Right cardiac atrium (tissue), 5 donors: ENCODE measurements around the gene MPL. TPM values are rescaled to one million over a fixed set of nuclear protein-coding genes. Genes with fewer than 3 reads are reported as not detected.

ENCODE experiments used
- ATAC-seq, 2 donors: fragments of 200-7000 bp; cut with Tn5 transposase; one replicate each; pipeline versions ENCODE4 v1.8.0 to v1.9.1; 2020; ENCODE audit warnings: moderate library complexity in 2 of 2, mild to moderate bottlenecking in 1 of 2
- DNase-seq, 3 donors: peaks; one replicate each; pipeline ENCODE4 v3.0.0-alpha.2; 2020
- H3K27ac ChIP-seq: one replicate; pipeline ENCODE4 v1.5.1; 2013; ENCODE audit warnings: mild to moderate bottlenecking, low read length, control low read depth, moderate library complexity
- H3K27me3 ChIP-seq: one replicate; pipeline ENCODE4 v1.6.1; 2013; ENCODE audit not compliant: control insufficient read depth, insufficient read depth
- H3K4me1 ChIP-seq: one replicate; pipeline ENCODE4 v1.6.1; 2013; ENCODE audit warnings: low read length; ENCODE audit not compliant: control insufficient read depth, insufficient read depth
- H3K4me3 ChIP-seq: one replicate; pipeline ENCODE4 v1.5.1; 2013; ENCODE audit warnings: low read length, control low read depth
- H3K9me3 ChIP-seq: one replicate; pipeline ENCODE4 v1.6.1; 2013; ENCODE audit warnings: low read length; ENCODE audit not compliant: control insufficient read depth
- WGBS: extraction: QIAGEN DNeasy Blood & Tissue Kit; methylation state at CpG from one replicate; pipeline ENCODE4 v1.1.7; 2013; 5-methylcytosine and 5-hydroxymethylcytosine counted together
- intact Hi-C, 4 donors: fragments of 100-400 bp; cut with DNase I; formaldehyde crosslinking; loops; one replicate each; pipeline versions ENCODE4 v1.11.0 to v1.14.0; 2022 to 2023
- polyA plus RNA-seq: library from polyadenylated mRNA; stranded (reverse); fragments of 200-250 nt; gene quantifications from one replicate; pipeline ENCODE4 v1.2.3, GENCODE V29; 2013
- total RNA-seq, 4 donors: library from RNA; stranded (reverse); fragmentation: NEBNext Ultra II Directional; extraction: Animal tissue kit (Norgen Biotek cat#: 25700); gene quantifications; one replicate each; pipeline ENCODE4 v1.2.1, GENCODE V29; 2021
- donor health status: healthy with polysubstance abuse.
- donor health status: DM: no; HTN: yes; CAD: no.
- donor health status: DM: no; HTN: no; CAD: no.
- donor health status: DM: no; HTN: yes; CAD: no; lungs with severe emphysema.
- donor health status: DM: yes; HTN: yes; CAD: no.

The MPL gene
- total and polyA plus RNA-seq, 5 donors, result 0.18 to 1.4 (median 0.86) TPM

- Histone ChIP-seq H3K4me1 (no peaks in the 10 kb centered on the region), H3K27me3 (no peaks in the 10 kb centered on the region), H3K27ac (peak overlapping the region; percentile 100), H3K9me3 (no peaks in the 10 kb centered on the region), H3K4me3 (peak overlapping the region; percentile 90)
- intact Hi-C loops, result no loop called here
- no peak for DNase-seq
- under 1% methylated on average over 33 of the region's 33 CpGs for WGBS
- ATAC-seq, result peak; percentile 34 to 46
Observed at GRCh38 chr1:43358121-43358745, 20.6 kb downstream of the MPL start.

- Histone ChIP-seq H3K4me3 (peak within 1 kb of the TSS; percentile 90), H3K27me3 (no peaks in the 10 kb centered on the region), H3K9me3 (no peaks in the 10 kb centered on the region), H3K4me1 (no peaks in the 10 kb centered on the region), H3K27ac (peak within 1 kb of the TSS; percentile 100)
- intact Hi-C loops, result no loop called here
- DNase-seq (peak; percentile 99 to 100 (median 99)), ATAC-seq (peak; percentile 98)
- WGBS, result 2% methylated on average over 59 of the region's 59 CpGs
Observed at GRCh38 chr1:43358746-43359693, 21.4 kb downstream of the MPL start, which contains the start of gene CDC20. TSS of gene CDC20 (plus strand) at chr1:43358981. CDS start at chr1:43359216, 235 bp downstream.

- no peak for DNase-seq
- intact Hi-C loops, result no loop called here
- Histone ChIP-seq H3K4me1 (no peaks in the 10 kb centered on the region), H3K27me3 (no peaks in the 10 kb centered on the region), H3K4me3 (no peak overlapping the region), H3K9me3 (no peaks in the 10 kb centered on the region), H3K27ac (no peak overlapping the region)
- 20% methylated on average over 11 of the region's 11 CpGs for WGBS
- no peak for ATAC-seq
Observed at GRCh38 chr1:43359696-43360095, 22.1 kb downstream of the MPL start.

GRCh38 chr1:43360616-43361015 is 23.0 kb downstream of the MPL start:
- intact Hi-C loops, result no loop called here
- Histone ChIP-seq H3K27ac (no peak overlapping the region), H3K27me3 (no peaks in the 10 kb centered on the region), H3K4me3 (no peak overlapping the region), H3K4me1 (no peaks in the 10 kb centered on the region), H3K9me3 (no peaks in the 10 kb centered on the region)
- WGBS, result 58% methylated on average over 4 of the region's 4 CpGs
- no peak for DNase-seq
- ATAC-seq, result no peak

GRCh38 chr1:43363283-43363934 is 25.8 kb downstream of the MPL start:
- WGBS, result 73% methylated on average over 9 of the region's 9 CpGs
- Histone ChIP-seq H3K4me3 (no peak overlapping the region), H3K27me3 (no peaks in the 10 kb centered on the region), H3K27ac (no peak overlapping the region), H3K9me3 (no peaks in the 10 kb centered on the region), H3K4me1 (peaks cover 7% of the 10 kb centered on the region)
- peak in 1 of 3 donors; percentile 37 for DNase-seq
- intact Hi-C loops, result no loop called here
- ATAC-seq, result no peak

- intact Hi-C loops, result no loop called here
- H3K4me1 ChIP-seq, result peaks cover 10% of the 10 kb centered on the region
- H3K27me3 ChIP-seq, result no peaks in the 10 kb centered on the region
- H3K9me3 ChIP-seq, result no peaks in the 10 kb centered on the region
- DNase-seq (no peak), ATAC-seq (no peak)
- H3K27ac ChIP-seq, result no peak overlapping the region
- H3K4me3 ChIP-seq, result no peak overlapping the region
- WGBS, result 77% methylated on average over 5 of the region's 5 CpGs
Observed at GRCh38 chr1:43363935-43364525, 26.4 kb downstream of the MPL start.

GRCh38 chr1:43365678-43366077 is 28.1 kb downstream of the MPL start:
- Histone ChIP-seq H3K9me3 (no peaks in the 10 kb centered on the region), H3K27me3 (no peaks in the 10 kb centered on the region), H3K27ac (no peak overlapping the region), H3K4me3 (no peak overlapping the region), H3K4me1 (peaks cover 10% of the 10 kb centered on the region)
- ATAC-seq (no peak), DNase-seq (no peak)
- intact Hi-C loops, result no loop called here
- WGBS, result 72% methylated on average over 2 of the region's 2 CpGs

- Histone ChIP-seq H3K4me3 (no peak overlapping the region), H3K4me1 (peaks cover 10% of the 10 kb centered on the region), H3K27ac (no peak overlapping the region), H3K9me3 (no peaks in the 10 kb centered on the region), H3K27me3 (no peaks in the 10 kb centered on the region)
- DNase-seq (peak in 2 of 3 donors; percentile 32 to 68), ATAC-seq (no peak)
- intact Hi-C loops, result no loop called here
- WGBS, result 60% methylated on average over 11 of the region's 11 CpGs
Observed at GRCh38 chr1:43366179-43366578, 28.6 kb downstream of the MPL start.

GRCh38 chr1:43366601-43367025 is 29.0 kb downstream of the MPL start:
- H3K27ac ChIP-seq, result peak overlapping the region; percentile 4
- H3K27me3 ChIP-seq, result no peaks in the 10 kb centered on the region
- ATAC-seq (peak in 1 of 2 donors; percentile 1), DNase-seq (no peak)
- 20% methylated on average over 5 of the region's 5 CpGs for WGBS
- peak overlapping the region; percentile 82 for H3K4me3 ChIP-seq
- intact Hi-C loops, result no loop called here
- no peaks in the 10 kb centered on the region for H3K9me3 ChIP-seq
- peaks cover 10% of the 10 kb centered on the region for H3K4me1 ChIP-seq

- Histone ChIP-seq H3K4me3 (peak overlapping the region; percentile 82), H3K9me3 (no peaks in the 10 kb centered on the region), H3K27me3 (no peaks in the 10 kb centered on the region), H3K27ac (peak overlapping the region; percentile 95), H3K4me1 (peaks cover 10% of the 10 kb centered on the region)
- 1% methylated on average over 48 of the region's 48 CpGs for WGBS
- peak; percentile 46 to 77 (median 70) for DNase-seq
- ATAC-seq, result peak; percentile 74 to 81
- intact Hi-C loops, result no loop called here
Observed at GRCh38 chr1:43367026-43367903, 29.6 kb downstream of the MPL start.
